ENCODE data around the gene USH1C. TPM values are rescaled to one million over a fixed set of nuclear protein-coding genes. Genes with fewer than 3 reads are reported as not detected.

USH1C gene
- total RNA-seq, 4 donors from 2014 or later, result 1.0 to 5.9 (median 3.9) TPM; not detected in 1

DNA sequence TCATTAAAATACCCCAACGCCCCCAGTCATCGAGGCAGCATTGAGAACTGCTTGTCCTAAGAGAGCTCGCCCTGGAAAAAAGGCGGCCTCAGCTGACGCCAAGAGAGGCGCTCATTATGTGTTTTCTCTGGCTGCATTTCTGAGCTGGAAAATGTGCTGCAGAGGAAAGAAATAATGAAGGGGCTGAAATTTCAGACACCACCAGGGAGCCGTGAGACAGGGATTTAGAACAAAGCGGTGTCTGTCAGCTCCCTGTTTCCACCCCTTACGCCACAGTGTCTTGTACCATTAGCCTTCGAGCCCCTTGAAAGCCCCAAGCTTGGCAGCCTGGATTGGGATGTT lies 14.4 kb downstream of the USH1C start:
- no peaks in the 10 kb centered on the region for H3K9me3 ChIP-seq

DNA sequence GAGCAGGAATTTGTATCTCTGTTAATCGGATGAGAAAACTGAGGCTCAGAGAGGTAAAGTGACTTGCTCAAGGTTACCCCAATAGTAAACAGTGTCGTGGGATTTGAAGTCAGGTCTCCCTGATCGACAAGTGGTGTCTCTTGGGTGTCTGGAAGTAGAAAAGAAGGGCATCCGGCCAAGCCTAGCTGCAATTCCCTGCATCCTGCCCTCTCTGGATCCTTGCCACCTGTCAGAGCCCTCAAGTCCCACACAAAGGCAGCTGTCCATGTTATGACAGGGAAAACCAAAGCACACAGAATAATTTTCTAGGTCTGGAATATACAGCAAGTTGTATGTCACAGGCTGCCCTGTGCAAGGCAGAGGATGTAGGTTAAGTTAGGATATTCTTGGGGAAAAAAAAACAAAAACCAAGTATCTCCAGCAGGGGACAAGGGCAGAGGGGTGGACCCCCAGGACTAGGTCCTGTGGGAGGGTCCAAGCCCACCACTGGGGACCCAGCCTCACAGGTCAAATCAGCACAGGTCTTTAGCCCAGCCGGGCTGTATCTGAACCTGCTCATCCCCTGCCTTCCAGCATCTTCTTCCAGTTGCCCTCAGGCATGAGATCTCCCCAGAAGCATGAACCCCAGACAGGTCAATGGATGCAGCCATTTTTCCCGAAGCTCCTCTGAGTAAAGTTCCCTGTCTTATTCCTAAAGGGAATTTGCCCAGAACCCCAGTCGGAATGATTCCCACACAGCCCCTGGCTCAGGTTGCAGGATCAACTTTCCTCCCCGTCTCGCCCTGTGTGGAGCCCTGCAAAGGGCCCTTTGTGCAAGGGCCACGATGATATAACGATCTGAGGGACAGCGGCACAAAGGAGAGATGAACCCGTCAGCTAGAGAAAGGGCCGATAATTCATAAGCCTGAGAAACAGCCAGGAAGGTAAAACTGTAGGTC lies 15.0 kb downstream of the USH1C start:
- DNase-seq, result peak; percentile 83 to 86
- intact Hi-C loops (cut with DNase I), result no loop called here
- WGBS, 2 donors, result 61 to 69% methylated on average over 14 of the region's 14 CpGs
- no peaks in the 10 kb centered on the region for H3K27me3 ChIP-seq
- TF ChIP-seq, protein P1, sequence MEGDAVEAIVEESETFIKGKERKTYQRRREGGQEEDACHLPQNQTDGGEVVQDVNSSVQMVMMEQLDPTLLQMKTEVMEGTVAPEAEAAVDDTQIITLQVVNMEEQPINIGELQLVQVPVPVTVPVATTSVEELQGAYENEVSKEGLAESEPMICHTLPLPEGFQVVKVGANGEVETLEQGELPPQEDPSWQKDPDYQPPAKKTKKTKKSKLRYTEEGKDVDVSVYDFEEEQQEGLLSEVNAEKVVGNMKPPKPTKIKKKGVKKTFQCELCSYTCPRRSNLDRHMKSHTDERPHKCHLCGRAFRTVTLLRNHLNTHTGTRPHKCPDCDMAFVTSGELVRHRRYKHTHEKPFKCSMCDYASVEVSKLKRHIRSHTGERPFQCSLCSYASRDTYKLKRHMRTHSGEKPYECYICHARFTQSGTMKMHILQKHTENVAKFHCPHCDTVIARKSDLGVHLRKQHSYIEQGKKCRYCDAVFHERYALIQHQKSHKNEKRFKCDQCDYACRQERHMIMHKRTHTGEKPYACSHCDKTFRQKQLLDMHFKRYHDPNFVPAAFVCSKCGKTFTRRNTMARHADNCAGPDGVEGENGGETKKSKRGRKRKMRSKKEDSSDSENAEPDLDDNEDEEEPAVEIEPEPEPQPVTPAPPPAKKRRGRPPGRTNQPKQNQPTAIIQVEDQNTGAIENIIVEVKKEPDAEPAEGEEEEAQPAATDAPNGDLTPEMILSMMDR (IDR thresholded peaks at IDR 0.05), result no peak
- TF ChIP-seq POLR2A (IDR thresholded peaks at IDR 0.05), result no peak
- no peaks in the 10 kb centered on the region for H3K36me3 ChIP-seq
- peak overlapping the region in 1 of 3 donors; percentile 70 for H3K27ac ChIP-seq
- no peak overlapping the region for H3K4me3 ChIP-seq (replicated peaks in 1 of 3)
- H3K9me3 ChIP-seq, result no peaks in the 10 kb centered on the region
- H3K4me1 ChIP-seq, result peaks cover 0 to 27% of the 10 kb centered on the region in 2 donors

More for the DNA sequence above, 14.4 kb downstream of the USH1C start:
- H3K36me3 ChIP-seq, result no peaks in the 10 kb centered on the region
- TF ChIP-seq, protein P1 (IDR thresholded peaks at IDR 0.05), result no peak
- TF ChIP-seq POLR2A (IDR thresholded peaks at IDR 0.05), result no peak
- no peak overlapping the region for H3K4me3 ChIP-seq (replicated peaks in 1 of 3)
- H3K4me1 ChIP-seq, result peaks cover 0 to 27% of the 10 kb centered on the region in 2 donors
- WGBS, 2 donors, result 71 to 78% methylated on average over 10 of the region's 10 CpGs
- H3K27me3 ChIP-seq, result no peaks in the 10 kb centered on the region
- no peak for DNase-seq
- H3K27ac ChIP-seq, result no peak overlapping the region
- intact Hi-C loops (cut with DNase I), result no loop called here

DNA sequence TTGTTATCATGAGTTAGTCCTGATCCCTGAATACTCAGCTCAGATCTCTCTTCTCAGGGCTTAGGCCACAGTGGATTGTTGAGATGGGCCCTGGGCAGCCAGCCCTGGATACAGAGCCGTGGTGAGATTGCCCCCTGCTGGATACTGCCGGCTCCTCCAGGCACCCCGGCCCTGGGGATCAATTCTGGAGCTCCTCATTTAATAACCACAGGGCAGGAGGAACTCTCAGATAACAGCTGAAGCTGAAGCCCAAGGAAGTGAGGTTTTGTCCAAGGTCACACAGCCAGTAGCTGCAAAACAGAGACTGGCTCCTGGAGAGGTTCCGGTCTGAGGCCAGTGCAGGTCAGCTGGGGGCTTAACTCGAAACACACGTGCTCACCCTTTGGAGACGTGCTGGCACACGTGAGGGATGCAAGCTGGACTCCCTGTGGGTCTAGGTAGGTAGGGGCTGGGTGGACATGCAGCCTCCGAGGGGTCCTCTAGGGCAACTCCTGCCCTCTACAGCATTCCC lies 16.0 kb downstream of the USH1C start:
- intact Hi-C loops (cut with DNase I), result no loop called here

DNA sequence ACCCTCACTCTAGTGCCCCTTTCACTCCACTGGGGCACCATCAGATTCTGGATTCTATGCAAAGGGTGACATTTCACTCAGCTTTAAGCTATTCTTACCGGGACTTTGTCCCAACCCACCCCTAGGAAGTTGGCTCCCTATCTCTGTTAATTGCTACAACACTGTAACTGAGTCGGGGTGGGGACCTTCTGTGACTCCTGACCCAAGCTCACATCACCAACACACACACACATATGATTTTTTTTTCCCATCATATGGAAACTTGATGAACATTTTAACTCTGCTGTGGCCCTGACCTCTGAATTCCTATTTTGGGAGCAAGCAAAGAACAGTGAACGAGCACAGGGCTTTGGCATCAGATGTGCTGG lies 16.6 kb downstream of the USH1C start:
- TF ChIP-seq POLR2A (IDR thresholded peaks at IDR 0.05), result no peak
- TF ChIP-seq, protein P1 (IDR thresholded peaks at IDR 0.05), result no peak
- no peak for DNase-seq
- Histone ChIP-seq H3K4me3 (replicated peaks in 1 of 3) (no peak overlapping the region), H3K27me3 (no peaks in the 10 kb centered on the region), H3K9me3 (no peaks in the 10 kb centered on the region), H3K36me3 (no peaks in the 10 kb centered on the region), H3K4me1 (peaks cover 0 to 27% of the 10 kb centered on the region in 2 donors), H3K27ac (peak overlapping the region in 2 of 3 donors; percentile 34 to 70)
- WGBS, 2 donors, result 73 to 78% methylated on average over 3 of the region's 3 CpGs
- intact Hi-C loops (cut with DNase I), result no loop called here

More for the DNA sequence above, 16.0 kb downstream of the USH1C start:
- WGBS, 2 donors, result 24 to 33% methylated on average over 4 to 5 of the region's 9 CpGs
- H3K4me3 ChIP-seq (replicated peaks in 1 of 3), result no peak overlapping the region
- no peaks in the 10 kb centered on the region for H3K27me3 ChIP-seq
- peak overlapping the region in 2 of 3 donors; percentile 34 to 70 for H3K27ac ChIP-seq
- H3K9me3 ChIP-seq, result no peaks in the 10 kb centered on the region
- H3K4me1 ChIP-seq, result peaks cover 0 to 27% of the 10 kb centered on the region in 2 donors
- DNase-seq, result peak; percentile 59 to 69
- no peaks in the 10 kb centered on the region for H3K36me3 ChIP-seq
- TF ChIP-seq, protein P1 (IDR thresholded peaks at IDR 0.05), result peak in 5 of 6 experiments; percentile 17 to 62 (median 52)
- no peak for TF ChIP-seq POLR2A (IDR thresholded peaks at IDR 0.05)
